SK-N-SH (cell line): ENCODE measurements around the gene RGS13. TPM values are rescaled to one million over a fixed set of nuclear protein-coding genes. Genes with fewer than 3 reads are reported as not detected.
A peak's percentile ranks its signal among the peaks of the same experiment; 100 is the strongest.

Experiments
- CTCF ChIA-PET: fragments of 300-600, 350-600 bp; formaldehyde crosslinking; extraction: SDS; loops from one replicate; lab custom pipeline; 2021; lab: Yijun Ruan, JAX
- POLR2A ChIA-PET: fragments of 350-600 bp; sonication (Branson Sonifier 250); formaldehyde crosslinking; extraction: SDS; loops from one replicate; lab custom pipeline; 2020; ENCODE audit warnings: antibody characterized with exemption, inconsistent platforms; lab: Yijun Ruan, JAX
- DNase-seq: peaks from one replicate; pipeline ENCODE4 v3.0.0; 2012
- H2AFZ ChIP-seq: fragments of 200-600 bp; sonication (generic); 2 replicates; pipeline ENCODE4 v1.8.1; 2016; ENCODE audit warnings: antibody characterized with exemption, mild to moderate bottlenecking, low read depth
- H3F3A ChIP-seq: fragments of 200-600 bp; sonication (generic); replicated peaks from 2 replicates; pipeline ENCODE3; 2016; ENCODE audit warnings: antibody characterized with exemption, mild to moderate bottlenecking; ENCODE audit not compliant: insufficient read depth
- H3K27ac ChIP-seq, 2 experiments: fragments of 200-500 bp in 1 of 2; fragments of 200-600 bp in 1 of 2; sonication (Bioruptor generic) in 1 of 2; sonication (generic), shearing (Covaris generic) in 1 of 2; 2 replicates each; pipeline versions ENCODE4 v1.5.1 to v1.6.1; 2014 to 2016; ENCODE audit warnings: low read depth in 2 of 2, inconsistent platforms in 1 of 2, low read length in 1 of 2, mild to moderate bottlenecking in 1 of 2, mixed read lengths in 1 of 2
- H3K27me3 ChIP-seq: fragments of 200-600 bp; sonication (generic), shearing (Covaris generic); 2 replicates; pipeline ENCODE4 v1.6.1; 2016; ENCODE audit warnings: mixed run types; ENCODE audit not compliant: insufficient read depth
- H3K36me3 ChIP-seq, 2 experiments: fragments of 200-500 bp in 1 of 2; fragments of 200-600 bp in 1 of 2; sonication (Bioruptor generic) in 1 of 2; sonication (generic) in 1 of 2; replicated peaks in 1 of 2; 2 replicates each; pipeline versions ENCODE3 to v1.5.1; 2014 to 2016; ENCODE audit warnings: low read length in 1 of 2, mild to moderate bottlenecking in 1 of 2; ENCODE audit not compliant: insufficient read depth in 2 of 2, control insufficient read depth in 1 of 2
- H3K4me1 ChIP-seq, 2 experiments: fragments of 200-500 bp in 1 of 2; fragments of 200-600 bp in 1 of 2; sonication (Bioruptor generic) in 1 of 2; sonication (generic), shearing (Covaris generic) in 1 of 2; 2 replicates each; pipeline versions ENCODE4 v1.5.1 to v1.6.1; 2014 to 2016; ENCODE audit warnings: low read depth in 1 of 2, low read length in 1 of 2, mixed run types in 1 of 2; ENCODE audit not compliant: insufficient read depth in 2 of 2, control insufficient read depth in 1 of 2
- H3K4me2 ChIP-seq: fragments of 200-600 bp; sonication (generic), shearing (Covaris generic); 2 replicates; pipeline ENCODE4 v1.6.1; 2017; ENCODE audit warnings: mixed run types
- H3K4me3 ChIP-seq, 2 experiments: fragments of 200-500 bp in 1 of 2; fragments of 200-600 bp in 1 of 2; sonication (Bioruptor generic) in 1 of 2; sonication (generic), shearing (Covaris generic) in 1 of 2; 2 replicates each; pipeline versions ENCODE4 v1.5.1 to v1.8.1; 2014 to 2016; ENCODE audit warnings: low read depth in 2 of 2, inconsistent platforms in 1 of 2, low read length in 1 of 2, mild to moderate bottlenecking in 1 of 2, mixed read lengths in 1 of 2, moderate library complexity in 1 of 2
- H3K79me2 ChIP-seq: fragments of 200-600 bp; sonication (generic); 2 replicates; pipeline ENCODE4 v1.8.1; 2017; ENCODE audit warnings: mild to moderate bottlenecking; ENCODE audit not compliant: insufficient read depth
- H3K9ac ChIP-seq: fragments of 200-600 bp; sonication (generic); 2 replicates; pipeline ENCODE4 v1.6.1; 2017; ENCODE audit warnings: mixed run types
- H3K9me2 ChIP-seq: fragments of 200-600 bp; sonication (generic); 2 replicates; pipeline ENCODE4 v1.6.1; 2017; ENCODE audit warnings: mixed run types
- H3K9me3 ChIP-seq: fragments of 200-600 bp; sonication (generic); 2 replicates; pipeline ENCODE4 v1.6.1; 2017; ENCODE audit warnings: mixed run types, mild to moderate bottlenecking, moderate library complexity
- H4K20me1 ChIP-seq: fragments of 200-600 bp; sonication (generic); 2 replicates; pipeline ENCODE4 v1.6.1; 2017; ENCODE audit warnings: mild to moderate bottlenecking, mixed run types; ENCODE audit not compliant: insufficient read depth
- CHD2 ChIP-seq: fragments of 150-350 bp; IDR thresholded peaks from 2 replicates; pipeline ENCODE4 v1.6.1; 2018; ENCODE audit warnings: low read length; ENCODE audit not compliant: partially characterized antibody
- CTCF ChIP-seq: fragments of 200-600 bp; sonication (generic); IDR thresholded peaks from 2 replicates; pipeline ENCODE4 v1.6.1; 2017; ENCODE audit warnings: antibody characterized with exemption, mild to moderate bottlenecking, moderate library complexity
- ELF1 ChIP-seq: IDR thresholded peaks from 2 replicates; pipeline ENCODE4 v1.4.0; 2012
- EP300 ChIP-seq, 2 experiments: IDR thresholded peaks; 2 replicates each; pipeline versions ENCODE4 v1.4.0 to v1.6.1; 2012; ENCODE audit warnings: borderline replicate concordance in 1 of 2, low read depth in 1 of 2, low read length in 1 of 2
- EZH2phosphoT487 ChIP-seq: fragments of 200-600 bp; sonication (generic); IDR thresholded peaks from 2 replicates; pipeline ENCODE4 v1.6.1; 2017; ENCODE audit warnings: low read depth, mixed run types, mild to moderate bottlenecking, antibody characterized with exemption, moderate library complexity, borderline replicate concordance
- FOSL2 ChIP-seq: IDR thresholded peaks from 2 replicates; pipeline ENCODE4 v1.4.0; 2012; ENCODE audit warnings: low read depth, mild to moderate bottlenecking, moderate library complexity, borderline replicate concordance
- FOXJ3 ChIP-seq: sonication (generic); formaldehyde crosslinking; IDR thresholded peaks from 2 replicates; pipeline ENCODE4 v1.5.1; 2020; ENCODE audit warnings: mild to moderate bottlenecking, missing genetic modification reagents
- FOXM1 ChIP-seq: IDR thresholded peaks from 2 replicates; pipeline ENCODE4 v1.4.0; 2012; ENCODE audit warnings: low read depth, mild to moderate bottlenecking
- GABPA ChIP-seq: IDR thresholded peaks from 2 replicates; pipeline ENCODE4 v1.4.0; 2012; ENCODE audit warnings: low read depth, mild to moderate bottlenecking
- GATA2 ChIP-seq: sonication (generic); formaldehyde crosslinking; IDR thresholded peaks from 2 replicates; pipeline ENCODE4 v1.5.0; 2020; ENCODE audit warnings: mild to moderate bottlenecking, missing genetic modification reagents
- JUND ChIP-seq: IDR thresholded peaks from 2 replicates; pipeline ENCODE4 v1.4.0; 2012
- MEF2A ChIP-seq: IDR thresholded peaks from 2 replicates; pipeline ENCODE4 v1.4.0; 2012; ENCODE audit warnings: low read depth, borderline replicate concordance
- MXI1 ChIP-seq: IDR thresholded peaks from 2 replicates; pipeline ENCODE4 v1.6.1; 2012; ENCODE audit warnings: mild to moderate bottlenecking, low read depth, low read length, improper control_type of control experiment
- NRF1 ChIP-seq: IDR thresholded peaks from 2 replicates; pipeline ENCODE4 v1.6.1; 2012; ENCODE audit warnings: low read depth, mild to moderate bottlenecking, low read length
- PBX3 ChIP-seq: IDR thresholded peaks from 2 replicates; pipeline ENCODE4; 2012
- POLR2AphosphoS5 ChIP-seq: IDR thresholded peaks from 2 replicates; pipeline ENCODE4 v1.6.1; 2012; ENCODE audit warnings: low read depth, low read length
- RAD21 ChIP-seq: IDR thresholded peaks from 2 replicates; pipeline ENCODE4 v1.6.1; 2012; ENCODE audit warnings: mild to moderate bottlenecking, low read length
- RCOR1 ChIP-seq: fragments of 150-350 bp; IDR thresholded peaks from 2 replicates; pipeline ENCODE4 v1.6.1; 2017; ENCODE audit warnings: antibody characterized with exemption, low read length
- REST ChIP-seq: IDR thresholded peaks from 2 replicates; pipeline ENCODE4 v1.6.1; 2012; ENCODE audit warnings: mild to moderate bottlenecking, low read depth, low read length, moderate library complexity
- RFX5 ChIP-seq: IDR thresholded peaks from 2 replicates; pipeline ENCODE4 v1.6.1; 2012; ENCODE audit warnings: mild to moderate bottlenecking, improper control_type of control experiment, low read length
- RXRA ChIP-seq: IDR thresholded peaks from 2 replicates; pipeline ENCODE4 v1.4.0; 2012; ENCODE audit warnings: low read depth, mild to moderate bottlenecking, borderline replicate concordance
- SIN3A ChIP-seq: IDR thresholded peaks from 2 replicates; pipeline ENCODE4 v1.6.1; 2012; ENCODE audit warnings: low read depth, mild to moderate bottlenecking, low read length, moderate library complexity, borderline replicate concordance
- SMC3 ChIP-seq: IDR thresholded peaks from 2 replicates; pipeline ENCODE4 v1.6.1; 2012; ENCODE audit warnings: low read depth, low read length, improper control_type of control experiment
- TAF1 ChIP-seq: IDR thresholded peaks from 2 replicates; pipeline ENCODE4 v1.6.1; 2012; ENCODE audit warnings: low read depth, mild to moderate bottlenecking, low read length, moderate library complexity, borderline replicate concordance
- TEAD4 ChIP-seq: IDR thresholded peaks from 2 replicates; pipeline ENCODE4 v1.4.0; 2012; ENCODE audit warnings: mild to moderate bottlenecking, borderline replicate concordance; ENCODE audit not compliant: insufficient read depth
- USF2 ChIP-seq: fragments of 150-350 bp; IDR thresholded peaks from 2 replicates; pipeline ENCODE4 v1.6.1; 2017; ENCODE audit warnings: antibody characterized with exemption, low read length, low read depth, borderline replicate concordance
- YY1 ChIP-seq: IDR thresholded peaks from 2 replicates; pipeline ENCODE4 v1.4.0; 2012; ENCODE audit warnings: low read depth, mild to moderate bottlenecking
- WGBS: methylation state at CpG from one replicate; pipeline ENCODE4 v1.1.6; 2017; ENCODE audit warnings: low lambda C conversion rate; 5-methylcytosine and 5-hydroxymethylcytosine counted together
- polyA plus RNA-seq, 3 experiments: library from polyadenylated mRNA; depleted of rRNA; stranded (reverse); fragments of >200 nt; gene quantifications; 2 replicates each; pipeline ENCODE4 v1.2.3, GENCODE V29; 2012

RGS13 gene
- polyA plus RNA-seq, 1 of the 3 experiments (the other 2 are of a cell fraction) = not detected

GRCh38 chr1:192629612-192630011, 6.3 kb upstream of the RGS13 start:
- Histone ChIP-seq H3K4me1 (peaks cover 0 to 21% of the 10 kb centered on the region in 2 experiments; a peak in 3 of 4 replicates), H3K4me3 (no peak overlapping the region), H3K9ac (no peak overlapping the region), H3K36me3 (no peaks in the 10 kb centered on the region), H4K20me1 (no peaks in the 10 kb centered on the region), H3K4me2 (no peak overlapping the region), H3K27me3 (no peaks in the 10 kb centered on the region), H3K9me3 (no peaks in the 10 kb centered on the region; the same call in 1 of the 2 replicates), H2AFZ (no peak overlapping the region), H3F3A (no peaks in the 10 kb centered on the region), H3K27ac (no peak overlapping the region), H3K9me2 (no peaks in the 10 kb centered on the region), H3K79me2 (no peaks in the 10 kb centered on the region)
- no peak for DNase-seq
- 67% methylated on average over 3 of the region's 3 CpGs for WGBS
- POLR2A ChIA-PET = interaction anchor here (0.7 kb wide), 1 partner anchor 397 kb away, joined by 5 read pairs; no protein-coding TSS in a partner anchor
- CTCF ChIA-PET = interaction anchor here (1.1 to 1.3 kb wide), 3 partner anchors 19 to 177 kb away, joined by 3 read pairs; no protein-coding TSS in a partner anchor
- TF ChIP-seq GATA2 (CRISPR knock-in tag) (peak; percentile 63), TEAD4 (no peak), MXI1 (peak; percentile 78; the same call in 1 of the 2 replicates), REST (no peak), POLR2AphosphoS5 (no peak), FOXJ3 (CRISPR knock-in tag) (no peak), CTCF (no peak), FOSL2 (no peak), ELF1 (no peak), TAF1 (no peak), RFX5 (no peak), JUND (no peak), MEF2A (no peak), GABPA (no peak), NRF1 (no peak), RXRA (no peak), USF2 (no peak), FOXM1 (no peak), EP300 (IDR thresholded peaks at IDR 0.05; ENCODE audit: borderline replicate concordance in 1 of 2, low read depth in 1 of 2, low read length in 1 of 2) (peak in 1 of 2 experiments; percentile 93; a peak in 2 of 4 replicates), EZH2phosphoT487 (no peak), SIN3A (no peak), SMC3 (no peak), CHD2 (no peak), YY1 (no peak), PBX3 (no peak), RAD21 (no peak), RCOR1 (peak; percentile 76)
